IPS-20b (cell line): ENCODE data around the gene CCDC77.

Source experiments
- H3K27ac ChIP-seq: one replicate; pipeline ENCODE4 v1.5.1; 2013; ENCODE audit warnings: low read length
- H3K27me3 ChIP-seq: 2 replicates; pipeline ENCODE4 v1.6.1; 2013; ENCODE audit warnings: mild to moderate bottlenecking, low read length, inconsistent platforms; ENCODE audit not compliant: insufficient read depth
- H3K36me3 ChIP-seq: 2 replicates; pipeline ENCODE4 v1.6.1; 2013; ENCODE audit warnings: low read depth, mild to moderate bottlenecking, inconsistent platforms, low read length, moderate library complexity; ENCODE audit not compliant: insufficient read depth
- H3K4me1 ChIP-seq: 2 replicates; pipeline ENCODE4 v1.6.1; 2013; ENCODE audit warnings: mild to moderate bottlenecking, control low read depth, inconsistent platforms, low read length, moderate library complexity; ENCODE audit not compliant: insufficient read depth
- H3K4me3 ChIP-seq: 2 replicates; pipeline ENCODE4 v1.5.1; 2013; ENCODE audit warnings: mild to moderate bottlenecking, low read length, inconsistent platforms
- H3K9ac ChIP-seq: 2 replicates; pipeline ENCODE4 v1.6.1; 2013; ENCODE audit warnings: low read depth, mild to moderate bottlenecking, inconsistent platforms, low read length, moderate library complexity
- H3K9me3 ChIP-seq: 2 replicates; pipeline ENCODE4 v1.6.1; 2013; ENCODE audit warnings: mild to moderate bottlenecking, low read depth, low read length, inconsistent platforms; ENCODE audit not compliant: insufficient read depth

CCDC77 gene

GRCh38 chr12:455821-456220 is 54.4 kb downstream of the CCDC77 start:
- H3K27me3 ChIP-seq, result peaks cover 38% of the 10 kb centered on the region
- no peak overlapping the region for H3K27ac ChIP-seq
- no peak overlapping the region for H3K4me3 ChIP-seq
- peaks cover 14% of the 10 kb centered on the region for H3K9me3 ChIP-seq
- no peaks in the 10 kb centered on the region for H3K36me3 ChIP-seq
- no peak overlapping the region for H3K9ac ChIP-seq
- H3K4me1 ChIP-seq, result no peaks in the 10 kb centered on the region

DNA sequence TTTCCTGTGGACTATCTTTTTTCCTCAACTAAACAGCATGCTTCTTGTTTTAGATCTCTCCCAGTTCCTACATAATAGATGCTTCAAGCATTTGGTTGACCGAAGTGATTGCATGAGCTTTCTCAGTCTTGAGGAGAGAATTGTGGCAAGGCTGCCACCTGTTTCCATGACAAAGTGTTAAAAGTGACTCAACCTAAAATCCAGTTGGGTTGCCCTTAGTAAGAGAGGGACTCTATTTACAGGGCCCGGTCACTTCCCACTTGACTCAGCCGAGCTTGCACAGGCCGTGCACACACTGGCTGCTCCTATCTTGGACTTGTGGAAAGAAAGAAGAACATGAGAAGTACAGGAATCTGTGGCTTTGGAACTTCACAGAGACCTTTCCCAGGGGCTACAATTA is 56.2 kb downstream of the CCDC77 start:
- Histone ChIP-seq H3K36me3 (no peaks in the 10 kb centered on the region), H3K9me3 (peaks cover 8% of the 10 kb centered on the region), H3K4me1 (no peaks in the 10 kb centered on the region), H3K9ac (no peak overlapping the region), H3K27ac (no peak overlapping the region), H3K4me3 (no peak overlapping the region), H3K27me3 (peaks cover 57% of the 10 kb centered on the region)

DNA sequence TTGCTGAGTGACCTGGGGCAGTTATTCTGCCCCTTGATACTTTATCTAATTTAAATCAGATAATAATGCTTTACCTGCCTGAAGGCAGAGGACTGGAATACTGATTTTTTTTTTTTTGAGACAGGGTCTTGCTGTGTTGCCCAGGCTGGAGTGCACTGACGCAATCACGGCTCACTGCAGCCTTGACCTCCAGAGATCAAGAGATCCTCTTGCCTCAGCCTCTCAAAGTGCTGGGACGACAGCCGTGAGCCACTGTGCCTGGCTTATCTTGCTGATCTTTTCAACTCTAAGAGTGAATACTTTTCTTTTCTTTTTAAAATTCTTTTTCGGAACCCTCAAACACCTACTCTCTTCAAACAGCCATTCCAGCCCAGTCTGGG is 57.6 kb downstream of the CCDC77 start:
- no peaks in the 10 kb centered on the region for H3K36me3 ChIP-seq
- H3K4me1 ChIP-seq, result no peaks in the 10 kb centered on the region
- no peak overlapping the region for H3K9ac ChIP-seq
- no peak overlapping the region for H3K27ac ChIP-seq
- peaks cover 60% of the 10 kb centered on the region for H3K27me3 ChIP-seq
- H3K9me3 ChIP-seq, result no peaks in the 10 kb centered on the region
- H3K4me3 ChIP-seq, result peak overlapping the region; percentile 81

- Histone ChIP-seq H3K36me3 (no peaks in the 10 kb centered on the region), H3K4me3 (peak within 1 kb of the TSS; percentile 81), H3K9ac (no peak within 1 kb of the TSS), H3K9me3 (no peaks in the 10 kb centered on the region), H3K27ac (no peak within 1 kb of the TSS), H3K27me3 (peaks cover 60% of the 10 kb centered on the region), H3K4me1 (no peaks in the 10 kb centered on the region)
These were observed 58.2 kb downstream of the CCDC77 start, which contains the start of gene B4GALNT3 for GRCh38 chr12:459430-460258. Gene B4GALNT3 (plus strand): TSS chr12:459939. CDS start chr12:460377, 438 bp downstream.

DNA sequence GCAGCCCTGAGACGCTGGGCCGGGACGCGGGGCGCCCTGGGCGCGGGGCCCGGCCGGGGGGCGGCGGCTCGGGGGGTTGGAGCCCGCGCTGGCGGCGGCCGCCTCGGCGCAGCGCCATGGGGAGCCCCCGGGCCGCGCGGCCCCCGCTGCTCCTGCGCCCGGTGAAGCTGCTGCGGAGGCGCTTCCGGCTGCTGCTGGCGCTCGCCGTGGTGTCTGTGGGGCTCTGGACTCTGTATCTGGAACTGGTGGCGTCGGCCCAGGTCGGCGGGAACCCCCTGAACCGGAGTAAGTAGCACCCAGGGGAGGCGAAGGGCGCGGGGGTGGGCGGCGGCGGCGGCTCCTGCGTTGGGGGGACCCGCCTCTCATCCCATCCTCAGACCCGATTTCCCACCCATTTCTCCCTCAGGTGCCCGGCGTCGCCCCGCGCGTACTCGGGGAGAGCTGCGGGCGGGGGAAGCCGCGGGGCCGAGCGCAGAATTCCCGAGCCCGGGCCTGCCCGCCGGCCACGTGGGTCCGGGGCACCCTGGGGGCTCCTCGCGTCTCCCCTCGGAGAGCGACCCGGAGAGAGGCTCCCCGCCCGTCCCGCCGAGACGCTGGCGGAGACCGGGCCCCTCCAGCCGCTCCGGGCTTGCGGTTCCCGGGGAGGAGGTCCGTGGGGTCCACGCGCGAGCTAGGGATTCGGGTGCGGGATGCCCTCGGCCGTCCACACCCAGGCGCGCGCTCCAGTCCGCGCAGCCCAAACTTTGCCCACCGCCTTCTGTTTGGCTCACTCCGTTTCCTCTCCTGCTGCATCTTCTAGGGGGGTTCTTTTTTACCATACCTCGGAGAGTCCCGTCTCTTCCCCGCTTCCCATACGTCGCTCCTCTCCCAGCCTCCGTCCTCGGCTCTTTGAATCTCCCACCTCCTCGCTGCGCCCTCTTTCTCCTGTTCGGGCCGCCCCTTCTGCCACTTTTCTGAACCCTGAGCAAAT is 59.1 kb downstream of the CCDC77 start:
- H3K9ac ChIP-seq, result no peak overlapping the region

DNA sequence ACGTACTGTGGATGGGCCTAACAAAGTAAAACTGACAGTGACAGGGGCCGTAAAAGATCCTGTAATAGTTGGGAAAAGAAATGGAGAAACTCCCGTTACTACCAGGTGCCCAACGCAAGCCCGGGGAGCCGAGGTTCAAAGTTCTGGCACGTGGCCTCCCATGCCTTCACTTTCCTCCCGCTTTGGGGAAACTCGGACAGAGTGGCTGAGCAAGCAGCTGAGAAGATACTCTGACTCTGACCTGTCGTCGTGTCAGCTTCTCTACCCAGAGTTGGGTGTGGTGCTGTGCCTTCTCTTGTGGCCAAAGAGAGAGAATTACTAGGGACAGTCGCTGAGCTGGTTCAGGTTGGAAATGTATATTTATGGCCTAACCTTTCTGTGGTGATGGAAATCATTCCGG is 60.0 kb downstream of the CCDC77 start:
- Histone ChIP-seq H3K27me3 (peaks cover 60% of the 10 kb centered on the region), H3K27ac (no peak overlapping the region), H3K9ac (no peak overlapping the region), H3K9me3 (no peaks in the 10 kb centered on the region), H3K4me1 (no peaks in the 10 kb centered on the region), H3K4me3 (peak overlapping the region; percentile 65; the same call in 1 of the 2 replicates), H3K36me3 (no peaks in the 10 kb centered on the region)

More for the DNA sequence above, 59.1 kb downstream of the CCDC77 start:
- H3K9me3 ChIP-seq, result no peaks in the 10 kb centered on the region
- H3K4me3 ChIP-seq, result peak overlapping the region; percentile 65
- no peaks in the 10 kb centered on the region for H3K4me1 ChIP-seq
- no peaks in the 10 kb centered on the region for H3K36me3 ChIP-seq
- H3K27ac ChIP-seq, result no peak overlapping the region
- peaks cover 60% of the 10 kb centered on the region for H3K27me3 ChIP-seq

GRCh38 chr12:462936-463705 is 61.7 kb downstream of the CCDC77 start:
- Histone ChIP-seq H3K9me3 (no peaks in the 10 kb centered on the region), H3K9ac (no peak overlapping the region), H3K4me1 (no peaks in the 10 kb centered on the region), H3K4me3 (no peak overlapping the region), H3K27me3 (peaks cover 43% of the 10 kb centered on the region), H3K27ac (no peak overlapping the region), H3K36me3 (no peaks in the 10 kb centered on the region)

DNA sequence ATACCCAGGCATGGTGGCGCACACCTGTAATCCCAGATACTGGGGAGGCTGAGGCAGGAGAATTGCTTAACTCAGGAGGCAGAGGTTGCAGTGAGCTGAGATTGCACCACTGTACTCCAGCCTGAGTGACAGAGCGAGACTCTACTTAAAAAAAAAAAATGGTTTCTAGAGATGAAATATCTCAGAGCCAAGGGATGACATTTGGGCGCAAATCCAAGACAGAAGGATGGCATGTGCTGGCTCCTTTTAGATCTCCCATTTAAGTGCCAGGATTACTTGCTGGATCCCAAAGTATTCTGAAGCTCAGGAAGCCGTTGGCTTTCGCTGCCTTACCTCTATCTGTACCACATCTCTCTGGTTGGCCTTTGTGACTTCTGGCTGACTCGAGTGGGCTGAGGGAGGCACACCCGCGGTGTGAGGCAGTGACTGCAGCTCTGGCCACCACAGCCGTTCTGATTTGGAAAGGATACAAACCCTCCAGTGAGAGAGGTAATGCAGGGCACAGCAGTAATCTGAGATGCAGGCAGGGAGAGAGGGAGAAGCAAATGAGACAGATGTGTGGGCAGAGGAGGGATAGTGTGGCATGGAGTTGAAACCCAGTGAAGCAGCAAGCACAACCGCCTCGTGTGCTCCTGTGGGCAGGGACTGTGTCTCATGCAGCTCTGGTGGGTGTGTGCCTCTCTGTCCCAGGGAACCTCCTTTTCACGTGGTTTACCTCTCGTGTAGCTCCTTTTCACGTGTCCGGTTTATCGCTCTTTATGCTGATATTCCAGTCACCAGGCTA is 63.2 kb downstream of the CCDC77 start:
- H3K27me3 ChIP-seq, result peaks cover 28% of the 10 kb centered on the region
- no peaks in the 10 kb centered on the region for H3K36me3 ChIP-seq
- H3K4me1 ChIP-seq, result no peaks in the 10 kb centered on the region
- H3K4me3 ChIP-seq, result no peak overlapping the region
- H3K9ac ChIP-seq, result no peak overlapping the region
- H3K9me3 ChIP-seq, result no peaks in the 10 kb centered on the region
- no peak overlapping the region for H3K27ac ChIP-seq

GRCh38 chr12:466039-466438 is 64.6 kb downstream of the CCDC77 start:
- Histone ChIP-seq H3K36me3 (no peaks in the 10 kb centered on the region), H3K4me1 (no peaks in the 10 kb centered on the region)

GRCh38 chr12:466762-467161 is 65.3 kb downstream of the CCDC77 start:
- Histone ChIP-seq H3K27ac (no peak overlapping the region), H3K4me1 (no peaks in the 10 kb centered on the region), H3K27me3 (peaks cover 12% of the 10 kb centered on the region), H3K36me3 (no peaks in the 10 kb centered on the region), H3K9ac (no peak overlapping the region), H3K9me3 (no peaks in the 10 kb centered on the region), H3K4me3 (no peak overlapping the region)

More at GRCh38 chr12:466039-466438, 64.6 kb downstream of the CCDC77 start:
- Histone ChIP-seq H3K27me3 (peaks cover 19% of the 10 kb centered on the region), H3K27ac (no peak overlapping the region), H3K9ac (no peak overlapping the region), H3K4me3 (no peak overlapping the region), H3K9me3 (no peaks in the 10 kb centered on the region)
